Gastrocnemius medialis (tissue), 4 donors: ENCODE measurements around the gene TGFB3.

Experiments
- POLR2A ChIP-seq, 2 donors: fragments of 450-650 bp; IDR thresholded peaks; one replicate each; pipeline ENCODE4 v1.6.1; 2017; ENCODE audit warnings: antibody characterized with exemption in 2 of 2, mild to moderate bottlenecking in 2 of 2, moderate library complexity in 2 of 2
- TF ChIP-seq, protein P1 (sequence below), 5 experiments: fragments of 450-650 bp in 3 of 5; fragments of 200-600 bp in 2 of 5; sonication (generic) in 2 of 5; IDR thresholded peaks in 4 of 5; conservative IDR thresholded peaks in 1 of 5; 1 replicate in 4 of 5; 2 replicates in 1 of 5; pipeline ENCODE4 v1.5.1; 2016 to 2019; ENCODE audit warnings: antibody characterized with exemption in 5 of 5, mild to moderate bottlenecking in 3 of 5, moderate library complexity in 3 of 5

DNA sequence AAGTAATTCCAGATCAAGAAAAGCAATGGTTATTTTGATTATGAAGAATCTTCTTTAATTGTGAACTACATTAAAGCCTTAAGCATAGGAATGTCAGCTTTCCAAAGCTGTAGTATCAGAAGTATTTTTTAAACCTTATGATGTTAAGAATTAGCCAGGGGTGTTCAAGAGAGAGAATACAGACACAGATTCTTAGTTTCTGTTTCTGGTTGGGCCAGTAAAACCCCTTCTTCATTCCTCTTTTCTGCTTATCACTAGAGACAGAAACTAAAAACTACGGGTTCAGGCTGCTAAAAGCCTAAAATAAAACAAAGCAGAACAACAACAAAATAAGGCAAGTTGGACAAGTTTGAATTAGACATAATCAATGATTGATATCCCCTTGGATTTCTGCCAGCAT, 42.0 kb upstream of the TGFB3 start:
- no peak for TF ChIP-seq POLR2A (IDR thresholded peaks at IDR 0.05)
- TF ChIP-seq, protein P1, sequence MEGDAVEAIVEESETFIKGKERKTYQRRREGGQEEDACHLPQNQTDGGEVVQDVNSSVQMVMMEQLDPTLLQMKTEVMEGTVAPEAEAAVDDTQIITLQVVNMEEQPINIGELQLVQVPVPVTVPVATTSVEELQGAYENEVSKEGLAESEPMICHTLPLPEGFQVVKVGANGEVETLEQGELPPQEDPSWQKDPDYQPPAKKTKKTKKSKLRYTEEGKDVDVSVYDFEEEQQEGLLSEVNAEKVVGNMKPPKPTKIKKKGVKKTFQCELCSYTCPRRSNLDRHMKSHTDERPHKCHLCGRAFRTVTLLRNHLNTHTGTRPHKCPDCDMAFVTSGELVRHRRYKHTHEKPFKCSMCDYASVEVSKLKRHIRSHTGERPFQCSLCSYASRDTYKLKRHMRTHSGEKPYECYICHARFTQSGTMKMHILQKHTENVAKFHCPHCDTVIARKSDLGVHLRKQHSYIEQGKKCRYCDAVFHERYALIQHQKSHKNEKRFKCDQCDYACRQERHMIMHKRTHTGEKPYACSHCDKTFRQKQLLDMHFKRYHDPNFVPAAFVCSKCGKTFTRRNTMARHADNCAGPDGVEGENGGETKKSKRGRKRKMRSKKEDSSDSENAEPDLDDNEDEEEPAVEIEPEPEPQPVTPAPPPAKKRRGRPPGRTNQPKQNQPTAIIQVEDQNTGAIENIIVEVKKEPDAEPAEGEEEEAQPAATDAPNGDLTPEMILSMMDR (IDR thresholded peaks at IDR 0.05 in 4 of 5, conservative IDR thresholded peaks at IDR 0.05 in 1 of 5), result no peak
